A673 (cell line): Measurements from ENCODE around the gene NGB. TPM values are rescaled to one million over a fixed set of nuclear protein-coding genes. Genes with fewer than 3 reads are reported as not detected.

ENCODE experiments used
- BruUV-seq: library from RNA; stranded (reverse); fragments of 400-500 nt; replicated peaks from 2 replicates; lab custom pipeline; 2021; lab: Mats Ljungman, UMichigan
- CTCF ChIA-PET: fragments of 300-600 bp; sonication (Branson Sonifier 250); formaldehyde crosslinking; loops from one replicate; lab custom pipeline; 2022; ENCODE audit warnings: antibody characterized with exemption; lab: Charles Lee
- POLR2A ChIA-PET: fragments of 300-600 bp; sonication (Branson Sonifier 250); formaldehyde crosslinking; loops from one replicate; lab custom pipeline; 2022; ENCODE audit warnings: antibody characterized with exemption; ENCODE audit not compliant: low non-redundant PET; lab: Charles Lee
- DNase-seq: peaks from one replicate; pipeline ENCODE4 v3.0.0-alpha.2; 2015; ENCODE audit warnings: low spot score
- H3K27ac ChIP-seq: fragments of 200-600 bp; sonication (generic); 2 replicates; pipeline ENCODE4 v1.5.1; 2016; ENCODE audit warnings: mixed run types, low read depth, mild to moderate bottlenecking, mixed read lengths, antibody characterized with exemption, low read length; ENCODE audit not compliant: poor library complexity, severe bottlenecking
- H3K27me3 ChIP-seq: fragments of 200-600 bp; sonication (generic); replicated peaks from 2 replicates; pipeline ENCODE4 v1.6.1; 2017; ENCODE audit warnings: mixed run types, low read depth, mild to moderate bottlenecking, mixed read lengths, antibody characterized with exemption, low read length; ENCODE audit not compliant: insufficient read depth, poor library complexity
- H3K36me3 ChIP-seq: fragments of 200-600 bp; sonication (generic); 2 replicates; pipeline ENCODE4 v1.6.1; 2016; ENCODE audit warnings: mixed run types, mild to moderate bottlenecking, mixed read lengths, antibody characterized with exemption, low read length; ENCODE audit not compliant: insufficient read depth, poor library complexity, severe bottlenecking
- H3K4me1 ChIP-seq: fragments of 200-600 bp; sonication (generic); 2 replicates; pipeline ENCODE4 v1.6.1; 2017; ENCODE audit warnings: mixed run types, mild to moderate bottlenecking, mixed read lengths, antibody characterized with exemption, low read length; ENCODE audit not compliant: insufficient read depth, poor library complexity, severe bottlenecking
- H3K4me3 ChIP-seq: fragments of 200-600 bp; sonication (generic); 2 replicates; pipeline ENCODE4 v1.5.1; 2016; ENCODE audit warnings: low read depth, mixed run types, mild to moderate bottlenecking, mixed read lengths, low read length; ENCODE audit not compliant: poor library complexity, severe bottlenecking
- H3K9me3 ChIP-seq: fragments of 200-600 bp; sonication (generic); 2 replicates; pipeline ENCODE4 v1.6.1; 2016; ENCODE audit warnings: mixed run types, low read depth, mild to moderate bottlenecking, mixed read lengths, antibody characterized with exemption, low read length; ENCODE audit not compliant: poor library complexity, severe bottlenecking
- EZH2 ChIP-seq: fragments of 200-600 bp; sonication (generic); IDR thresholded peaks from 2 replicates; pipeline ENCODE4 v1.6.1; 2017; ENCODE audit warnings: borderline replicate concordance, low read depth, mild to moderate bottlenecking, mixed read lengths, antibody characterized with exemption, low read length; ENCODE audit not compliant: poor library complexity, severe bottlenecking
- intact Hi-C: fragments of 100-400 bp; cut with micrococcal nuclease; formaldehyde crosslinking; loops from one replicate; pipeline ENCODE4 v1.10.0; 2022; ENCODE audit not compliant: unreplicated experiment
- total RNA-seq: library from RNA; stranded (reverse); gene quantifications from 2 replicates; pipeline ENCODE4 v1.2.3, GENCODE V29; 2021
- TF ChIP-seq, protein P1 (sequence below): fragments of 300-800, 200-600 bp; sonication (generic); conservative IDR thresholded peaks from 2 replicates; pipeline ENCODE4 v1.5.1; 2017; ENCODE audit warnings: low read depth, mild to moderate bottlenecking, antibody characterized with exemption, low read length, moderate library complexity, mixed read lengths

The NGB gene
- total RNA-seq, 1 experiment from 2014 or later = not detected

DNA sequence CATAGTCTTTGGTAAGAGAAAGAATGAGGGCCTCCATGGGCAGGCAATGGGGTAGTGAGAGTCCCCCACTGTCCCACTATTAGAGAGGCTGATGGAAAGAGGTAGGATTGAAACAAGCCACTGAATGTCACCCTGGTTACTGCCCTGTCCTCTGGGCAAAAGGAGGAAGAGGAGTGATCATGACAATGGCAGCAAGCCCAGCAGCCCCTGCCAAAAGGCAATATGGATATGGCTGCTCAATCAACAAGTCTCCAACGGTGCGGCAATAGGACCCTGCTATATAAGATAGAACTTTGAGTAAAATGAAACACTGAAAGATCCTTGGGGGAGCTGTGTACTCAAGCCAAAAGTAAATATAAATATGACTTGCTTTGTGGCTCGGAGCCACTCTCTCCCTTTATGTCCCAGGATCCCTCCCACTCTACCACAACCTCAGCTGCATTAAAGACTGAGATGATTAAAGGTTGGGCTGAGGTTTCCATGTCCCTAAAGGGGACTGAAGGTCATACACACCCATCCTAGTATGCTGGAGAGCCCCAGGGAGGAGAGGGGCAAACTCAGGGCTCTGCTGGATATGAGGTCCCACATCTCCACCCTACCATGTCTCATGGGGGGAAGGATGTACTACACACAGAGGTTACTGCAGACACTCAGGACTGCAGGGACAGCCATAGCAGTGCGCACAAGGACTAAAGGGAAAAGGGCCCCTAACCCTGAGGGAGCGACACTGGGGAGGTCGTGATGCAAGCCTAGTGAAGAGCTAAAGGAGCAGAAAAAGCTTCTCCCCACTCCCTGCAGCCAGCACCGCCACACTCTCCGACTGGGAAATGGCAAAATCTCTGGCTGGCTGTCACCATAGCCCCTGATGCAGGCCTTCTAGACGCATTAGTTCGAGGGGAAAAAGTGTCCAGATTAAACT, 43.8 kb upstream of the NGB start:
- BruUV-seq = no TSS peak
- CTCF ChIA-PET = interaction anchor here (0.6 to 2.6 kb wide), 4 partner anchors 13 to 439 kb away, joined by 4 to 26 read pairs (median 10); no protein-coding TSS in a partner anchor
- Histone ChIP-seq H3K4me3 (no peak overlapping the region), H3K36me3 (no peaks in the 10 kb centered on the region), H3K27ac (no peak overlapping the region), H3K9me3 (no peaks in the 10 kb centered on the region), H3K27me3 (no peaks in the 10 kb centered on the region), H3K4me1 (peaks cover 16% of the 10 kb centered on the region)
- intact Hi-C loops = loop anchor here (1.0 to 5.0 kb wide), 2 partner anchors 162 to 437 kb away; no protein-coding TSS in a partner anchor
- no peak for DNase-seq
- POLR2A ChIA-PET = no interaction called here
- TF ChIP-seq EZH2 = no peak
- TF ChIP-seq, protein P1, sequence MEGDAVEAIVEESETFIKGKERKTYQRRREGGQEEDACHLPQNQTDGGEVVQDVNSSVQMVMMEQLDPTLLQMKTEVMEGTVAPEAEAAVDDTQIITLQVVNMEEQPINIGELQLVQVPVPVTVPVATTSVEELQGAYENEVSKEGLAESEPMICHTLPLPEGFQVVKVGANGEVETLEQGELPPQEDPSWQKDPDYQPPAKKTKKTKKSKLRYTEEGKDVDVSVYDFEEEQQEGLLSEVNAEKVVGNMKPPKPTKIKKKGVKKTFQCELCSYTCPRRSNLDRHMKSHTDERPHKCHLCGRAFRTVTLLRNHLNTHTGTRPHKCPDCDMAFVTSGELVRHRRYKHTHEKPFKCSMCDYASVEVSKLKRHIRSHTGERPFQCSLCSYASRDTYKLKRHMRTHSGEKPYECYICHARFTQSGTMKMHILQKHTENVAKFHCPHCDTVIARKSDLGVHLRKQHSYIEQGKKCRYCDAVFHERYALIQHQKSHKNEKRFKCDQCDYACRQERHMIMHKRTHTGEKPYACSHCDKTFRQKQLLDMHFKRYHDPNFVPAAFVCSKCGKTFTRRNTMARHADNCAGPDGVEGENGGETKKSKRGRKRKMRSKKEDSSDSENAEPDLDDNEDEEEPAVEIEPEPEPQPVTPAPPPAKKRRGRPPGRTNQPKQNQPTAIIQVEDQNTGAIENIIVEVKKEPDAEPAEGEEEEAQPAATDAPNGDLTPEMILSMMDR = no peak

DNA sequence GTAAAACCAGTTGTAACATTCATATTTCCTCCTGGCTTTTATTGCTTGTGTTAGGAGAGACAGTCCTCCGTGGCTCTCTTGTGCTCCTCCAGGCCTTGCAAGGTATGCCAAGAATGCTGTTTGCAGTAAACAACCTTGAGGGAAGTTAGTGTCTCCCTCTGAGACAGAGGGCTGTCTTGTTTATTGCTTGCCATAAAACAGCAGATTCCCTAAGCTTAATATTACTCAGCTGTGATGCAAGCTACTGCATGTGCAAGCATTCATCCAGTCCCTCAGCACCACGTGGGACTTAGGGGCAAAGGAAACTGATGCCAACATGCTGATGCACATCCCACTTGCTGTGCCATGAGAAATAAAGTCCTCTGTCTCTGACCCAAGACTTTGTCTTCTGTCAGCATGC, 43.0 kb upstream of the NGB start:
- Histone ChIP-seq H3K27me3 (no peaks in the 10 kb centered on the region), H3K4me3 (no peak overlapping the region), H3K27ac (no peak overlapping the region), H3K36me3 (no peaks in the 10 kb centered on the region), H3K9me3 (no peaks in the 10 kb centered on the region), H3K4me1 (peaks cover 8% of the 10 kb centered on the region)
- CTCF ChIA-PET = interaction anchor here (2.6 kb wide), 1 partner anchor 13 kb away, joined by 15 read pairs; no protein-coding TSS in a partner anchor
- BruUV-seq = no TSS peak
- POLR2A ChIA-PET = no interaction called here
- DNase-seq = no peak
- TF ChIP-seq, protein P1 = no peak
- no peak for TF ChIP-seq EZH2
- intact Hi-C loops = loop anchor here (1.0 kb wide), 1 partner anchor 162 kb away; no protein-coding TSS in a partner anchor

DNA sequence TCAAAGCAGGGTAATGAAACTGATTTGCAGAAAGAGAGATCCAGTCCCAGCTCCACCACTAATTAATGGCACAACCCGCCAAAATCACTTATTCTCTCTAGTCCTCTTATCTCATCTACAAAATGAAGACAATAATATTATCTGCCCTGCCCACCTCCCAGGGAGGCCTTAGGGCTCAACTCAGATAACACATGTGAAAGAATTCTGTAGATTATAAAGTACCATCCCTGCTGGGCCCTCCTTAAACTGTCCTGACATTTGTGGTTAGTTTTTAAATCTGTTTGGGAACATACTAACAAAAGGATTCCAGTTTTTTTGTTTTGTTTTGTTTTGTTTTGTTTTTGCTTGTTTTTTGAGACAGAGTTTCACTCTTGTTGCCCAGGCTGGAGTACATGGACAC, 42.4 kb upstream of the NGB start:
- no peak for DNase-seq
- Histone ChIP-seq H3K27me3 (no peaks in the 10 kb centered on the region), H3K4me3 (no peak overlapping the region), H3K9me3 (no peaks in the 10 kb centered on the region), H3K36me3 (no peaks in the 10 kb centered on the region), H3K27ac (no peak overlapping the region), H3K4me1 (peaks cover 8% of the 10 kb centered on the region)
- intact Hi-C loops = no loop called here
- ChIA-PET POLR2A (no interaction called here), CTCF (no interaction called here)
- TF ChIP-seq, protein P1 = no peak
- no peak for TF ChIP-seq EZH2
- BruUV-seq = no TSS peak
